K562 treated with DMSO at 1 percent for 48 hours (cell line): Measurements from ENCODE around the gene RWDD4. TPM values are rescaled to one million over a fixed set of nuclear protein-coding genes. Genes with fewer than 3 reads are reported as not detected.

Experiments
- total RNA-seq: library from RNA; unstranded; fragments of 300-600 nt; gene quantifications from 2 replicates; pipeline ENCODE4 v1.2.3, GENCODE V29; 2022; ENCODE audit warnings: low replicate concordance; ENCODE audit errors: extremely low read depth

The RWDD4 gene
- total RNA-seq = not detected in 2 replicates

DNA sequence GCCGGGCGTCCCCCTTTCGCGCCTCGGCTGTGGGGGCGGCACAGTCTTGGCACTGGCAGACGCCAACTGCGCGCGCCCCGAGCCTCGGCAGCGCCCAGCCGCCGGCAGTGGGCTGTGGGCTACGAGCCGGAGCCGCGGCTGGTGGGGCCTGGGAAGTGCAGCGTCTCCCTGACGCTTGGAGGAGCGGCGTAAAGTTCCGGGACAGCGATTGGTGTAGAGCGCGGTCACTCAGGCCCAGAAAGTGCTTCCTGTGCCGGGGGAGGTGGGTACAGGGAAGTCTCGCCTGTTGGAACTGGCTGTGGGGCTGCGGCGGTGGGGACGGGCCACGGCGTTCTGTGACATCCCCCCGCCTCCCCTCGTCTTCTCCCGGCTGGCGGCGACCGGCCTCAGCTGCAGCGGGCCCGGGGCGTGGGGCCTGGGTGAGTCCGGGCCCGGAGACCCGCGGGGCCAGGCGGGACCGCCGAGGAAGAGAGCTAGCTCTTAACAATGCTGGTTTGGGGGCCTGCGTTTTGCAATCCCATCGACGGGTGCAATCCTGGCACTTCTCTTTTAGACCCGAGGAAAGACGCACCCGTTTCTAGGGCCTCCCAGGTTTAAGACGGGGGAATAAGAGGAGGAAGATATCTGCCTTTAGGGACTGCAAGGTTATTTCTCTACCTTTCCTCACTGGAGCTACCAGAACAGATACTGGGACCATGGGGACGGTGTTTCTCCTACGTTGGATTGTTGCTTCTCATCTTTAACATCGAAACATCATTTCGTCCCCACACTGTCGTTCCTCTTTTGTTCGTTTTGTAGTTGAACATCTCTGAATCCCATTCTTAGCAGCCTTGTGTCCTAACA lies at the start of gene RWDD4, which contains the start of gene TRAPPC11:
TSS of gene RWDD4 (minus strand) at position 157 of the 843 bp plus-strand sequence. CDS start 233 bp downstream, outside the sequence.
TSS of gene TRAPPC11 (plus strand) at position 265 of the 843 bp plus-strand sequence. CDS start 4,575 bp downstream, outside the sequence.

Other genes with a start within 250 kb of the RWDD4 start
- gene CDKN2AIP, start 214.5 kb downstream of the RWDD4 start, total RNA-seq = not detected in 2 replicates
- gene ING2, start 154.1 kb downstream of the RWDD4 start, total RNA-seq = not detected in 2 replicates
- gene TRAPPC11, start 108 bp upstream of the RWDD4 start, total RNA-seq = not detected in 2 replicates
- not detected in 2 replicates for gene STOX2, start 246.1 kb upstream of the RWDD4 start, total RNA-seq